Neural cell (in vitro differentiated cells): Measurements from ENCODE around the gene PRMT5. TPM values are rescaled to one million over a fixed set of nuclear protein-coding genes. Genes with fewer than 3 reads are reported as not detected.

ENCODE experiments used
- H2AFZ ChIP-seq: fragments of 200-600, 300-800 bp; sonication (generic), shearing (Covaris generic); 2 replicates; pipeline ENCODE4 v1.6.0; 2014; ENCODE audit warnings: low read depth, mild to moderate bottlenecking, antibody characterized with exemption, low read length, moderate library complexity
- H3F3A ChIP-seq: fragments of 200-600 bp; shearing (Covaris generic); 2 replicates; pipeline ENCODE4 v1.6.1; 2016; ENCODE audit warnings: mild to moderate bottlenecking, moderate library complexity, mixed read lengths, antibody characterized with exemption, low read length; ENCODE audit not compliant: insufficient read depth, poor library complexity, severe bottlenecking
- H3K27ac ChIP-seq: fragments of 200-600, 300-800 bp; sonication (generic), shearing (Covaris generic); 2 replicates; pipeline ENCODE4 v1.5.1; 2014; ENCODE audit warnings: mild to moderate bottlenecking, low read length, moderate library complexity
- H3K27me3 ChIP-seq: fragments of 300-800, 200-600 bp; sonication (generic), shearing (Covaris generic); 2 replicates; pipeline ENCODE4 v1.6.0; 2014; ENCODE audit warnings: mild to moderate bottlenecking, low read depth, low read length, moderate library complexity; ENCODE audit not compliant: insufficient read depth
- H3K36me3 ChIP-seq: fragments of 300-800, 200-600 bp; sonication (generic), shearing (Covaris generic); 2 replicates; pipeline ENCODE4 v1.5.1; 2014; ENCODE audit warnings: mild to moderate bottlenecking, antibody characterized with exemption, low read length, moderate library complexity; ENCODE audit not compliant: insufficient read depth
- H3K4me2 ChIP-seq: fragments of 300-800, 200-600 bp; sonication (generic), shearing (Covaris generic); 2 replicates; pipeline ENCODE4 v1.6.0; 2014; ENCODE audit warnings: mild to moderate bottlenecking, low read length
- H3K4me3 ChIP-seq: fragments of 300-800, 200-600 bp; sonication (generic), shearing (Covaris generic); 2 replicates; pipeline ENCODE4 v1.5.1; 2014; ENCODE audit warnings: mild to moderate bottlenecking, low read length, moderate library complexity
- H3K79me2 ChIP-seq: fragments of 200-600 bp; shearing (Covaris generic); replicated peaks from 2 replicates; pipeline ENCODE4 v1.6.0; 2014; ENCODE audit warnings: mild to moderate bottlenecking, low read length, moderate library complexity; ENCODE audit not compliant: insufficient read depth
- H3K9ac ChIP-seq: fragments of 300-800, 200-600 bp; sonication (generic), shearing (Covaris generic); 2 replicates; pipeline ENCODE4 v1.6.1; 2016; ENCODE audit warnings: mild to moderate bottlenecking, low read length, mixed read lengths
- H3K9me2 ChIP-seq: fragments of 200-600 bp; shearing (Covaris generic); 2 replicates; pipeline ENCODE4 v1.6.1; 2016; ENCODE audit warnings: mild to moderate bottlenecking, low read length, mixed read lengths; ENCODE audit not compliant: insufficient read depth
- H3K9me3 ChIP-seq: fragments of 200-600, 300-800 bp; sonication (generic), shearing (Covaris generic); 2 replicates; pipeline ENCODE4 v1.6.1; 2016; ENCODE audit warnings: mild to moderate bottlenecking, mixed run types, low read length, moderate library complexity, mixed read lengths
- H4K20me1 ChIP-seq: fragments of 200-600 bp; shearing (Covaris generic); 2 replicates; pipeline ENCODE4 v1.6.1; 2016; ENCODE audit warnings: mild to moderate bottlenecking, mixed run types; ENCODE audit not compliant: insufficient read depth
- CTCF ChIP-seq: fragments of 450-650 bp; IDR thresholded peaks from 2 replicates; pipeline ENCODE4 v1.5.1; 2014; ENCODE audit warnings: antibody characterized with exemption, mild to moderate bottlenecking, moderate library complexity; ENCODE audit not compliant: poor library complexity, severe bottlenecking
- EP300 ChIP-seq: fragments of 450-650 bp; conservative IDR thresholded peaks from 2 replicates; pipeline ENCODE4 v1.6.1; 2014; ENCODE audit warnings: antibody characterized with exemption, mild to moderate bottlenecking, moderate library complexity; ENCODE audit not compliant: poor library complexity, severe bottlenecking
- EZH2 ChIP-seq: fragments of 200-600, 300-800 bp; shearing (Covaris generic), sonication (generic); IDR thresholded peaks from 2 replicates; pipeline ENCODE4 v1.6.1; 2014; ENCODE audit warnings: antibody characterized with exemption, low read length, borderline replicate concordance, mild to moderate bottlenecking; ENCODE audit not compliant: insufficient read depth, poor library complexity, severe bottlenecking
- MXI1 ChIP-seq: fragments of 450-650 bp; conservative IDR thresholded peaks from 2 replicates; pipeline ENCODE4 v1.6.1; 2014; ENCODE audit warnings: antibody characterized with exemption, mild to moderate bottlenecking; ENCODE audit not compliant: poor library complexity, severe bottlenecking
- POLR2AphosphoS5 ChIP-seq: IDR thresholded peaks from 2 replicates; pipeline ENCODE4 v1.6.1; 2012
- SMC3 ChIP-seq: fragments of 450-650 bp; conservative IDR thresholded peaks from 2 replicates; pipeline ENCODE4 v1.6.1; 2014; ENCODE audit warnings: antibody characterized with exemption, mild to moderate bottlenecking, moderate library complexity; ENCODE audit not compliant: poor library complexity
- TAF1 ChIP-seq: IDR thresholded peaks from 2 replicates; pipeline ENCODE4 v1.6.1; 2012; ENCODE audit warnings: low read depth
- polyA plus RNA-seq: library from polyadenylated mRNA; depleted of rRNA; stranded (reverse); fragments of >200 nt; gene quantifications from 2 replicates; pipeline ENCODE4 v1.2.3, GENCODE V29; 2014
- TF ChIP-seq, protein P1 (sequence below): IDR thresholded peaks from 2 replicates; pipeline ENCODE4 v1.6.1; 2012; ENCODE audit warnings: borderline replicate concordance

The PRMT5 gene
- polyA plus RNA-seq, 1 donor from 2014 or later = 102 TPM

- no peaks in the 10 kb centered on the region for H3F3A ChIP-seq
- H3K4me3 ChIP-seq = peak overlapping the region; percentile 67
- H3K9ac ChIP-seq = peak overlapping the region; percentile 32
- no peaks in the 10 kb centered on the region for H3K79me2 ChIP-seq
- no peaks in the 10 kb centered on the region for H3K36me3 ChIP-seq
- TF ChIP-seq POLR2AphosphoS5 = no peak
- TF ChIP-seq TAF1 = no peak
- TF ChIP-seq, protein P1, sequence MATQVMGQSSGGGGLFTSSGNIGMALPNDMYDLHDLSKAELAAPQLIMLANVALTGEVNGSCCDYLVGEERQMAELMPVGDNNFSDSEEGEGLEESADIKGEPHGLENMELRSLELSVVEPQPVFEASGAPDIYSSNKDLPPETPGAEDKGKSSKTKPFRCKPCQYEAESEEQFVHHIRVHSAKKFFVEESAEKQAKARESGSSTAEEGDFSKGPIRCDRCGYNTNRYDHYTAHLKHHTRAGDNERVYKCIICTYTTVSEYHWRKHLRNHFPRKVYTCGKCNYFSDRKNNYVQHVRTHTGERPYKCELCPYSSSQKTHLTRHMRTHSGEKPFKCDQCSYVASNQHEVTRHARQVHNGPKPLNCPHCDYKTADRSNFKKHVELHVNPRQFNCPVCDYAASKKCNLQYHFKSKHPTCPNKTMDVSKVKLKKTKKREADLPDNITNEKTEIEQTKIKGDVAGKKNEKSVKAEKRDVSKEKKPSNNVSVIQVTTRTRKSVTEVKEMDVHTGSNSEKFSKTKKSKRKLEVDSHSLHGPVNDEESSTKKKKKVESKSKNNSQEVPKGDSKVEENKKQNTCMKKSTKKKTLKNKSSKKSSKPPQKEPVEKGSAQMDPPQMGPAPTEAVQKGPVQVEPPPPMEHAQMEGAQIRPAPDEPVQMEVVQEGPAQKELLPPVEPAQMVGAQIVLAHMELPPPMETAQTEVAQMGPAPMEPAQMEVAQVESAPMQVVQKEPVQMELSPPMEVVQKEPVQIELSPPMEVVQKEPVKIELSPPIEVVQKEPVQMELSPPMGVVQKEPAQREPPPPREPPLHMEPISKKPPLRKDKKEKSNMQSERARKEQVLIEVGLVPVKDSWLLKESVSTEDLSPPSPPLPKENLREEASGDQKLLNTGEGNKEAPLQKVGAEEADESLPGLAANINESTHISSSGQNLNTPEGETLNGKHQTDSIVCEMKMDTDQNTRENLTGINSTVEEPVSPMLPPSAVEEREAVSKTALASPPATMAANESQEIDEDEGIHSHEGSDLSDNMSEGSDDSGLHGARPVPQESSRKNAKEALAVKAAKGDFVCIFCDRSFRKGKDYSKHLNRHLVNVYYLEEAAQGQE = no peak
- TF ChIP-seq CTCF = peak; percentile 58
- TF ChIP-seq MXI1 = no peak
- no peak for TF ChIP-seq EP300
- TF ChIP-seq SMC3 = peak; percentile 14
- no peaks in the 10 kb centered on the region for H4K20me1 ChIP-seq
- H3K27ac ChIP-seq = no peak overlapping the region
- no peak overlapping the region for H3K4me2 ChIP-seq
- no peaks in the 10 kb centered on the region for H3K9me2 ChIP-seq
- H2AFZ ChIP-seq = no peak overlapping the region
- H3K27me3 ChIP-seq = peaks cover 16% of the 10 kb centered on the region
- H3K9me3 ChIP-seq = no peaks in the 10 kb centered on the region
Measured at GRCh38 chr14:22872033-22872832, 56.9 kb downstream of the PRMT5 start.

- Histone ChIP-seq H3K9me2 (no peaks in the 10 kb centered on the region), H3K9ac (peak within 1 kb of the TSS; percentile 32), H3F3A (no peaks in the 10 kb centered on the region), H3K4me2 (peak within 1 kb of the TSS; percentile 26), H4K20me1 (no peaks in the 10 kb centered on the region), H3K9me3 (no peaks in the 10 kb centered on the region), H3K4me3 (peak within 1 kb of the TSS; percentile 67), H3K79me2 (no peaks in the 10 kb centered on the region), H2AFZ (peak within 1 kb of the TSS; percentile 11), H3K27me3 (peaks cover 16% of the 10 kb centered on the region), H3K27ac (no peak within 1 kb of the TSS), H3K36me3 (no peaks in the 10 kb centered on the region)
- TF ChIP-seq CTCF (peak; percentile 14), MXI1 (no peak), POLR2AphosphoS5 (no peak), SMC3 (no peak), TAF1 (no peak), EZH2 (no peak)
- TF ChIP-seq, protein P1 = no peak
Measured at GRCh38 chr14:22871224-22872032, 57.7 kb downstream of the PRMT5 start, which contains the start of gene LRP10. Gene LRP10 (plus strand): TSS chr14:22871740. CDS start chr14:22872304, 564 bp downstream.
